HG03571 (cell line): ENCODE data around the gene ARFIP1.
"Not testable (repeated sequence)": the region's sequence is repeated elsewhere in the genome, so short reads cannot be mapped to it uniquely, and the experiment has no call there.

Experiments used
- ATAC-seq: cut with Tn5 transposase; IDR thresholded peaks from one replicate; pipeline ENCODE4 v1.9.1; 2021; ENCODE audit not compliant: unreplicated experiment

ARFIP1 gene

GRCh38 chr4:152894673-152895072 is 114.9 kb downstream of the ARFIP1 start:
- no peak for ATAC-seq

GRCh38 chr4:152896811-152897210 is 117.1 kb downstream of the ARFIP1 start:
- ATAC-seq: no peak

DNA sequence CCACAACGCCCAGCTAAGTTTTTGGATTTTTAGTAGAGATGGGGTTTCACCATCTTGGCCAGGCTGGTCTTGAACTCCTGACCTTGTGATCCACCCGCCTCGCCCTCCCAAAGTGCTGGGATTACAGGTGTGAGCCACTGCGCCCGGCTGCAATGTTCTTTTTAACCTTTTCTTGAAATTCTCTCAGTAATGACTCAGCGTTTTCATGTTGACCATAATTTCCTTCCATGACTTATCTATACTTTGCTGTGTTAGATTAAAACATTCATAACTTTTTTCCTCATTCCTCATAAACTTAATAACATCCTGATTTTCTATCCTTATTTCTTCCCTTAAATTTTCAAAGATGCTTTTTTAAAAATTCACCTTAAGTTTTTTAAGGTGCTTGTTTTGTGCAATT is 118.4 kb downstream of the ARFIP1 start:
- not testable (repeated sequence) for ATAC-seq

DNA sequence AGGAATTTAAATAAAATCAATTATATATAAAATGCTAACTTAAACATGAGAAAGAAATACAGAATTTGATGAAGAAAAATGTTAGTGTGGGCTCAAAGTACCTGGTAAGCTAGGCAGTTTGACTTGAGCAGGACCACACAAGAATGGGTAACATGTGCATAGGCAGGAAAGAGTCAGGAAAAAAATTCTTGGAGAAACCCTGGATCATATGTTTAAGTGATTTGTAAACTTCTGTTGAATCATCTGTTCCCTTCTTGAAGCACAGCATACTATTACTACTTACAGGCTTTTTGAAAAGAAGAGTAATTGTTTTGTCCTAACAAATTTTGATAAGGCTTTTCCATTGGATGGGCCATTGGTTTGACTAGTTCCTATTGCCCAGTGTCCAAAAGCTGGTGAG is 118.9 kb downstream of the ARFIP1 start:
- no peak for ATAC-seq

GRCh38 chr4:152900395-152900794 is 120.6 kb downstream of the ARFIP1 start:
- ATAC-seq: no peak

DNA sequence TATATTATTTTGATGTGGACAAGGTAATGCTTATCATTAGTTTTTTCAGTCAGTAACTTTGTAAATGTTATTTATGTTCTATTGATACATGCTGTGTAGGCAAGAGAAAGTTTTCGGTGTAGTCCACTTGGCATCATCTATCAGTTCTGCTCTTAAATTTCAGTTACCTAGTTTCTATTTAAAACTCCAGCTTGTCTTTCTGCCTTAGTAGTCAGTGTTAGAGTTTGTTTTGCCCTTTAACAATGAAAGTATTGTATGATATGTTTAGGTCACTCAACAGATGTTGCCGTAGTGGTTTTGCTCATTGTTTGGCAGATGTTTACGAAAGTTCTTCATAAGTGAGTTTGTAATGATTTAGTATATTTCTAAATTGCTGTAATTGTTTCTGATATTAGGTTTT is 121.5 kb downstream of the ARFIP1 start:
- ATAC-seq: no peak

GRCh38 chr4:152903658-152904057 is 123.9 kb downstream of the ARFIP1 start:
- no peak for ATAC-seq

GRCh38 chr4:152909901-152910300 is 130.1 kb downstream of the ARFIP1 start:
- no peak for ATAC-seq

- no peak for ATAC-seq
Measured at GRCh38 chr4:152910521-152910920, 130.8 kb downstream of the ARFIP1 start.

GRCh38 chr4:152917543-152918395 is 138.0 kb downstream of the ARFIP1 start:
- ATAC-seq: no peak

DNA sequence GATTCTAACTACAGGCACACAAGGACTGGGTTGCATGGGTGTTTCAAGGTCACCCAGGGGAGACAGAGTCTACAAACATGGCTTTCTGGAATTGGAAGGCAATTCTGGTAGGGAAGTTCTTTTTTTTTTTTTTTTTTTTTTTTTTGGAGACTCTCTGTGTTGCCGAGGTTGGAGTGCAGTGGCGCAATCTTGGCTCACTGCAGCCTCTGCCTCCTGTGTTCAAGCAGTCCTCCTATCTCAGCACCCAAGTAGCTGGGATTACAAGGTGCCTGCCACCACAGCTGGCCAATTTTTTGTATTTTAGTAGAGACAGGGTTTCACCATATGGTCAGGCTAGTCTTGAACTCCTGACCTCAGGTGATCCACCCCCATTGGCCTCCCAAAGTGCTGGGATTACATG is 140.1 kb downstream of the ARFIP1 start:
- ATAC-seq: no peak

- no peak for ATAC-seq
Measured at GRCh38 chr4:152920768-152921167, 141.0 kb downstream of the ARFIP1 start.

DNA sequence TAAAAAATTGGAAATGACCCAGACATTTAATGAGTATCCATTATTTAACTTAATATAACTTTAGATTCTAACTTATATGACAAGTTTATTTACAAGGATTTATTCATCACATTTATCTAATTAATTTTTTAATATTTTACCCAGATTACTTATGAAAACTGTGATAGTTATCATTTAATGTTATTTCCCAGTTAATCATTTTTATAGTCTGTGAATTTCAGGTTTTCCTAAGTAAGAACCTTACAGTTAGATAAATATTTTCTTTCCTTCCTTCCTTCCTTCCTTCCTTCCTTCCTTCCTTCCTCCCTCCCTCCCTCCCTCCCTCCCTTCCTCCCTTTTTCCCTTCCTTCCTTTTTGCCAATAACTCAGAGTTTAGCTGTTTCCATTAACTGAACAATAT is 141.5 kb downstream of the ARFIP1 start:
- ATAC-seq: no peak

GRCh38 chr4:152925851-152926250 is 146.1 kb downstream of the ARFIP1 start:
- ATAC-seq: no peak

- ATAC-seq: no peak
Measured at GRCh38 chr4:152926959-152927358, 147.2 kb downstream of the ARFIP1 start.

DNA sequence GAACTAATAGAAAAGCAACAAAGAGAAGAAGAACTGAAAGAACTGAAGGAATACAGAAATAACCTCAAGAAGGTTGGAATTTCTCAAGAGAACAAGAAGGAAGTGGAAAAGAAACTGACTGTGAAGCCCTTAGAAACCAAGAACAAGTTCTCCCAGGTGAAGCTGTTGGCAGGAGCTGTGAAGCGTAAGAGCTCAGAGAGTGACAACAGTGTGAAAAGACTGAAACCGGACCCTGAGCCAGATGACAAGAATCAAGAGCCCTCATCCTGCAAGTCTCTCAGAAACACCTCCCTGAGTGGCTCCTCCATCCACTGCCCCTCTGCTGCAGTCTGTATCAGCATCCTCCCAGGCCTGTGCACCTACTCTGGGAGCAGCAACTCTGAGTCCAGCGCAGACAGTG is 148.0 kb downstream of the ARFIP1 start:
- ATAC-seq: no peak

DNA sequence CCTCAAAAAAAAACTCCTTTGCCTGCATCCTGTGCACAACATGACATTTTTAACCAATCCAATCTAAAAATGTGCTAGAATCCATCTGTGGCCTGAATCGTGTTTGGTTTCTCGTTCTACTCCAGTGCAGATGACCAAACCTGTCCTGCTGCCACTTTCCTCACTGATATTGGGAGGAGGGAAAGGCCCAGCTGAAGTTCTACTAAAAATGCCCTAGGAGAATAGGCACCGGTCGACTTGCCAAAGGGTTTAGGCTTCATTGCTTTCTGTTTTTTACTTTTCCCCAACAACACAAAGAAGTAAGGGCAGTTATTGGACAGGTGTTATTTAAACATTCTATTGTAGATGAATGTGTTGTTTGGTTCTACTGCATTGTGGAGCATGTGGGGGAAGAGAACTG is 148.5 kb downstream of the ARFIP1 start:
- ATAC-seq: no peak

- no peak for ATAC-seq
Measured at GRCh38 chr4:152929888-152930287, 150.1 kb downstream of the ARFIP1 start.

DNA sequence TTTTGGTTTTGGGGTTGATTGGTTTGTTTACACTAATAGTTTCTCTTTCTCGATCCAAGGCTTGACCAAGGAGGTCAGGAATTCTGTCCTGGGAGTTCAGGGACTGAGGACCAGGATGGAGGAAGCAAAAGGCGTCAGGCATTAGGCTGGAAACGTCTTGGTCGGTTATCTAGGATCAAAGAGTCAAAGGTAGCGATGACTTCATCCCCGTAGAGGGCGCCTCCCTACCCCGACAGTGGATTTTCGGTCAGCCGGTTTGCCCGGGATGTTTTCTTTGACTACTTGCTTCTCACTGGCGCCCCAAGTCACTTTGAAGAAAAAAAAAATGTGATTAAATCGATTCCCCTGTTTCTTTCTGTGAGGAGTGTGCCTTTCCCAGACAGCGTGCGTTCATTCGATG is 155.4 kb downstream of the ARFIP1 start:
- ATAC-seq: no peak

GRCh38 chr4:152935631-152936445 is 156.1 kb downstream of the ARFIP1 start, which contains the start of gene FHDC1:
Gene FHDC1 (plus strand): TSS chr4:152936323. CDS start chr4:152943058, 6,735 bp downstream.
- no peak for ATAC-seq

DNA sequence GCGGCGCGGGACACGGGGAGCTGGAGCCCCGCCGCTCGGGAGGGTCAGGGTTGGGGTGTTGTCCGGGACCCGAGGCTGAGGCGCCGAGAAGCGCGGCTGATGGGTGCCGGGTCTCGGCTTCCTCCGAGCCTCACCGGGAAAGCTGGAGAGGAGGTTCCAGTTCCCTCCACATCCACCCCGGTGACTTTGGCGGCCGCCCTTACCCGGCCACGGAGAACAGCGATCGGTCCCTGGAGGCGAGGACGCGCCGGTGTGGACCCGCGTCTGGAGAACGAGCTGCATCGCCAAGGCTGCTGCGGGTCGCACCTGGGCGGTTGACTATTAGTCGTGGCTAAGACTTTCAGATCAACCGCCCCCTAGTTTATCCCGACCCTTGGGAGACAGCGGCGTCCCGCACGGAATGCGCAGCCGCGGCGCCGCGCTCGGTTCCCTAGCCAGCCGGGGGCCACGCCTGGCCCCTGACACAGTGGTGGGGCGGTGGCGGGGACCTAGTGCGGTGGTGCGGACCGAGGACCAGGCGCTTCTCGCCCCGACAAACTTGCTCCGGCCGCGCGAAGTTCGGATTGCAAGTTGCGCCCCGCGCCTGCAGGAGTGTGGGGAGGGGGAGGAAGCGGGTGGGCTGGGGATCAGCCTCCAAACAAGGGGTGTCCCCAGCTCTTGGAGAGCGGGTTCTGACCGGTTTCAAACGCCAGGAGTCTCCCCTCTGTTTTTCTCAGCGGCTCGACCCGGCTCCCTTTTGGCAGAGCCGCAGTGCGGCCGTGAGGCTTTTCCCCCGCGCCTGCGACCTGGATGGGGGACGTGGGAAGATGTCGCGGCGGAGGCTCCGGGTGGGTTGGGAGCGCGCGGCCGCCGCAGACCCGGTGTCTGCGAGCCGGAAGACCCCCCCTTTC is 156.9 kb downstream of the ARFIP1 start:
- no peak for ATAC-seq
